ENCODE data around the gene FAM20C.
"Not testable (repeated sequence)": the region's sequence is repeated elsewhere in the genome, so short reads cannot be mapped to it uniquely, and the experiment has no call there.

Gene FAM20C

GRCh38 chr7:293681-294439, 101.5 kb downstream of the FAM20C start:
- H3K4me3 ChIP-seq (ENCODE audit: low read depth, low read length): no peak overlapping the region
- DNase-seq (ENCODE audit: low read depth, low spot score): no peak
- in situ Hi-C loops (cut with HindIII; ENCODE audit: low sequenced_read_pairs): no loop called here
- no peak for TF ChIP-seq CTCF (IDR thresholded peaks at IDR 0.05; ENCODE audit: low read depth, low read length)

GRCh38 chr7:294440-295154, 102.2 kb downstream of the FAM20C start:
- no peak for DNase-seq (ENCODE audit: low read depth, low spot score)
- TF ChIP-seq CTCF (IDR thresholded peaks at IDR 0.05; ENCODE audit: low read depth, low read length): no peak
- H3K4me3 ChIP-seq (ENCODE audit: low read depth, low read length): no peak overlapping the region
- in situ Hi-C loops (cut with HindIII; ENCODE audit: low sequenced_read_pairs): no loop called here

GRCh38 chr7:295155-296154, 103.1 kb downstream of the FAM20C start:
- DNase-seq (ENCODE audit: low read depth, low spot score): no peak
- TF ChIP-seq CTCF (IDR thresholded peaks at IDR 0.05; ENCODE audit: low read depth, low read length): no peak
- in situ Hi-C loops (cut with HindIII; ENCODE audit: low sequenced_read_pairs): no loop called here
- no peak overlapping the region for H3K4me3 ChIP-seq (ENCODE audit: low read depth, low read length)

- DNase-seq (ENCODE audit: low read depth, low spot score): no peak
- H3K4me3 ChIP-seq (ENCODE audit: low read depth, low read length): no peak overlapping the region
- in situ Hi-C loops (cut with HindIII; ENCODE audit: low sequenced_read_pairs): no loop called here
- TF ChIP-seq CTCF (IDR thresholded peaks at IDR 0.05; ENCODE audit: low read depth, low read length): no peak
Measured at GRCh38 chr7:296373-296945, 104.1 kb downstream of the FAM20C start.

- DNase-seq (ENCODE audit: low read depth, low spot score); in situ Hi-C loops (cut with HindIII; ENCODE audit: low sequenced_read_pairs); H3K4me3 ChIP-seq (ENCODE audit: low read depth, low read length): not testable (repeated sequence)
Measured at GRCh38 chr7:297141-297540, 104.8 kb downstream of the FAM20C start.

GRCh38 chr7:297611-298374, 105.4 kb downstream of the FAM20C start:
- no peak for DNase-seq (ENCODE audit: low read depth, low spot score)
- no peak overlapping the region for H3K4me3 ChIP-seq (ENCODE audit: low read depth, low read length)
- in situ Hi-C loops (cut with HindIII; ENCODE audit: low sequenced_read_pairs): no loop called here
- no peak for TF ChIP-seq CTCF (IDR thresholded peaks at IDR 0.05; ENCODE audit: low read depth, low read length)
